Esophagus (tissue), 2 donors: ENCODE data around the gene NUDT2. TPM values are rescaled to one million over a fixed set of nuclear protein-coding genes. Genes with fewer than 3 reads are reported as not detected.

Source experiments
- H3K27ac ChIP-seq, 2 donors: one replicate each; pipeline ENCODE4 v1.5.1; 2013; ENCODE audit warnings: low read depth in 2 of 2, mild to moderate bottlenecking in 2 of 2, inconsistent platforms in 1 of 2, low read length in 1 of 2, moderate library complexity in 1 of 2
- H3K27me3 ChIP-seq, 2 donors: one replicate each; pipeline ENCODE4 v1.6.1; 2013; ENCODE audit warnings: low read length in 2 of 2, control low read depth in 1 of 2, mild to moderate bottlenecking in 1 of 2; ENCODE audit not compliant: insufficient read depth in 2 of 2, control insufficient read depth in 1 of 2
- H3K36me3 ChIP-seq, 2 donors: one replicate each; pipeline ENCODE4 v1.6.1; 2013; ENCODE audit warnings: low read length in 1 of 2; ENCODE audit not compliant: control insufficient read depth in 2 of 2, insufficient read depth in 2 of 2
- H3K4me1 ChIP-seq, 2 donors: one replicate each; pipeline ENCODE4 v1.6.1; 2013; ENCODE audit warnings: low read length in 1 of 2; ENCODE audit not compliant: control insufficient read depth in 2 of 2, insufficient read depth in 2 of 2
- H3K4me3 ChIP-seq, 2 donors: one replicate each; pipeline ENCODE4 v1.5.1; 2013; ENCODE audit warnings: low read length in 2 of 2, mild to moderate bottlenecking in 2 of 2, low read depth in 1 of 2, moderate library complexity in 1 of 2
- H3K9me3 ChIP-seq, 2 donors: one replicate each; pipeline ENCODE4 v1.6.1; 2013; ENCODE audit warnings: mild to moderate bottlenecking in 2 of 2, low read depth in 1 of 2, low read length in 1 of 2, moderate library complexity in 1 of 2; ENCODE audit not compliant: control insufficient read depth in 2 of 2, insufficient read depth in 1 of 2
- WGBS, 2 donors: extraction: QIAGEN DNeasy Blood & Tissue Kit; methylation state at CpG; one replicate each; pipeline ENCODE4 v1.1.7; 2013; 5-methylcytosine and 5-hydroxymethylcytosine counted together
- polyA plus RNA-seq, 2 donors: library from polyadenylated mRNA; stranded (reverse); fragments of 200-250 nt; gene quantifications; one replicate each; pipeline ENCODE4 v1.2.3, GENCODE V29; 2013
- donor health status: healthy with polysubstance abuse.
- donor health status: Bipolar disorder and iron deficiency.

The NUDT2 gene
- polyA plus RNA-seq, 2 donors = 17.3 to 35.2 TPM

- Histone ChIP-seq H3K4me1 (peaks cover 12 to 16% of the 10 kb centered on the region in 2 donors), H3K4me3 (peak overlapping the region; percentile 35 to 55), H3K9me3 (no peaks in the 10 kb centered on the region), H3K27ac (peak overlapping the region in 1 of 2 donors; percentile 43), H3K27me3 (no peaks in the 10 kb centered on the region), H3K36me3 (no peaks in the 10 kb centered on the region)
- 25 to 30% methylated on average over 16 to 17 of the region's 17 CpGs for WGBS, 2 donors
Observed at GRCh38 chr9:34381323-34381722, 52.0 kb downstream of the NUDT2 start.

GRCh38 chr9:34382054-34382453, 52.7 kb downstream of the NUDT2 start:
- H3K27ac ChIP-seq = no peak overlapping the region
- WGBS, 2 donors = 82 to 90% methylated on average over 5 of the region's 5 CpGs
- no peaks in the 10 kb centered on the region for H3K9me3 ChIP-seq
- no peaks in the 10 kb centered on the region for H3K36me3 ChIP-seq
- H3K4me3 ChIP-seq = no peak overlapping the region
- H3K27me3 ChIP-seq = no peaks in the 10 kb centered on the region
- peaks cover 12 to 16% of the 10 kb centered on the region in 2 donors for H3K4me1 ChIP-seq

DNA sequence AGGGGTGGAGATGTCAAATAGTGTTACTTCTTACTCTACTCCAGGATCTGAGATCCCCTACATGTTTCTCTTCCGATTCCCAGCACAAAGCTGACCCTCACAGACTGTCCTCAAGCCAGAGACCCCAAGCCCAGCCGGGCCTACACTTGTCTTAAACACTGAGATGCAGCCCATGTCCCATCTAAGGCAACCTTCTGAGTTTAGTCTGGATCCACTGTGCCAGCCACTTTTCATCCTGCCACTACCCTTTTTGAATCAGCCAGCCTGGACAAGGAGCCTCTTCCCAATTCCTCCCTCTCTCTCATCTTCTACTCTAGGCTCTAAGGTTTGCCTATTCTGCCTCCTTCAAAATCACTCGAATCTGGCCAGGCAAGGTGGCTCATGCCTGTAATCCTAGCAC, 53.5 kb downstream of the NUDT2 start:
- H3K9me3 ChIP-seq = no peaks in the 10 kb centered on the region
- no peak overlapping the region for H3K27ac ChIP-seq
- peaks cover 12 to 16% of the 10 kb centered on the region in 2 donors for H3K4me1 ChIP-seq
- H3K4me3 ChIP-seq = no peak overlapping the region
- H3K36me3 ChIP-seq = no peaks in the 10 kb centered on the region
- H3K27me3 ChIP-seq = no peaks in the 10 kb centered on the region
- 88 to 93% methylated on average over 3 of the region's 3 CpGs for WGBS, 2 donors

GRCh38 chr9:34383904-34384303, 54.5 kb downstream of the NUDT2 start:
- no peaks in the 10 kb centered on the region for H3K36me3 ChIP-seq
- H3K4me1 ChIP-seq = peaks cover 12 to 16% of the 10 kb centered on the region in 2 donors
- no peaks in the 10 kb centered on the region for H3K27me3 ChIP-seq
- WGBS, 2 donors = 86 to 90% methylated on average over 4 of the region's 4 CpGs
- no peak overlapping the region for H3K4me3 ChIP-seq
- H3K27ac ChIP-seq = no peak overlapping the region
- H3K9me3 ChIP-seq = no peaks in the 10 kb centered on the region

- H3K4me3 ChIP-seq = no peak overlapping the region
- peaks cover 12 to 16% of the 10 kb centered on the region in 2 donors for H3K4me1 ChIP-seq
- no peaks in the 10 kb centered on the region for H3K27me3 ChIP-seq
- no peaks in the 10 kb centered on the region for H3K36me3 ChIP-seq
- H3K27ac ChIP-seq = no peak overlapping the region
- 79 to 80% methylated on average over 7 of the region's 7 CpGs for WGBS, 2 donors
- no peaks in the 10 kb centered on the region for H3K9me3 ChIP-seq
Observed at GRCh38 chr9:34384368-34385165, 55.2 kb downstream of the NUDT2 start.

DNA sequence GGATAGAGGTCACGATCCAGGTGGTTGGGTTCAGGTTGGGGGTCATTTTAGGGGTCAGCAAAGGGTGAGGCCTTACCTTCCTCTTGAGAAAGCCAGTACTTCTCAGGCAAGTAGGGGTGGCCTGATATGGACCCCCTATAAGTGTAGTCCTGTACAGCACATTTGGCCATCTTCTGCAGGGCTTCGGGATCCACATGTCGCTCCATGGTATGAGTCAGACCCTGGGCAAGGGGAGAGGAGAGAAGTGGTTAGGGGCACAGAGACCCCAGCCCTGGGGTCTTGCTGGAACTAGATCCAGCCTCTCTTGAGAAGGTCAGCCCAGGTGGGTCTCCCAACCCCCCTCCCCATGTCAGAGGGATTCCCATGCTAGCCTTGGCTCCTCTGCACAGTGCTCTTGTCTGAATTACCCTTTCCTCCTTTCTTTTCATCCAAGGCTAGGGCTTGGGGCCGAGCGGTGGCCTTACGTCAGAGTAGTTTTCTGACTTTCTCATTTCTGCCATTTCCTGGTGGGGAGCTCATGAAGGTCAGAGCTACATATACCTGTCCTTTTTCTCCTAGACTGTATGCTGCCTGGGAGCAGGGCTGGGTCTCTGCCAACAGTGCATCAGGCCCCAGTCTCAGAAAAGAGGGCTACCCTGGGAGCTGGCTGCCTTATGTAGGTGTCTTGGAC, 56.3 kb downstream of the NUDT2 start:
- WGBS, 2 donors = 96 to 99% methylated on average over 6 of the region's 6 CpGs
- peaks cover 5 to 9% of the 10 kb centered on the region in 2 donors for H3K4me1 ChIP-seq
- H3K27me3 ChIP-seq = no peaks in the 10 kb centered on the region
- no peaks in the 10 kb centered on the region for H3K9me3 ChIP-seq
- no peak overlapping the region for H3K27ac ChIP-seq
- H3K4me3 ChIP-seq = no peak overlapping the region
- H3K36me3 ChIP-seq = no peaks in the 10 kb centered on the region

DNA sequence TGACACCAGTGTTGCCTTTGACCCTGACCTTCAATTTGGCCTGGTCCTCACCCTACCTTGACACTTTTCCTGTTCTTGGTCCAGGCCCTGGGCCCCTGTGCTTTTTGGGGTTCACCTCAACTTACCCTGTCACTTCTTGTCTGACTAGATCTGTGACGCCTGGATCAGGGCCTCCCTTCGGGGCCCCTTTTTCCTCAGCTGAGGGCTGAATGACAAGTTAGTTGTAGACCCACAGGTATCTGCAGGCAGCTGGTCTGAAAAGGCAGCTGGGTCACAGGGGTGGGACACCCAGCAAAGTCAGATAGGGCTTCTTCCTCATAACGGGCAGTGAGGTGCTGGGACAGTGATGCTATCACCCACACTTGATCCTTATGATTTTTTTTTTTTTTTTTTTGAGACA, 57.3 kb downstream of the NUDT2 start:
- 87 to 94% methylated on average over 3 of the region's 3 CpGs for WGBS, 2 donors
- no peak overlapping the region for H3K27ac ChIP-seq
- H3K36me3 ChIP-seq = no peaks in the 10 kb centered on the region
- H3K9me3 ChIP-seq = no peaks in the 10 kb centered on the region
- H3K4me1 ChIP-seq = peaks cover 0 to 2% of the 10 kb centered on the region in 2 donors
- no peak overlapping the region for H3K4me3 ChIP-seq
- no peaks in the 10 kb centered on the region for H3K27me3 ChIP-seq

DNA sequence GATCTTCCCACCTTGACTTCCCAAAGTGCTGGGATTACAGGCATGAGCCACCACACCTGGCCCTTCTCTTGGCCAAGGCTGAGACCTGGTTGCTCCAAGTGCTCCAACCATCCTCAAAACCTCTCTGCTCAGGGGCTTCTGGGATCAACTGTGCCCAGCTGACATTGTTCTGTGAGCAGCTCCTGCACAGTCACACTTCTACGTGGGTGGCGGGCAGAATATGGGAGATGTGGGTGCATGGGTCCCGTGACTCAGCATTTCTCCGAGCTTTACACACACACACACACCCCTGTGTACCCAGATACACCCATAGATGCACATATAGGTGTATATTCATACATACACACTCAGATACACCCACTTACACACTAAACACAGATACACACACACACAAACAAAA, 57.9 kb downstream of the NUDT2 start:
- 85 to 87% methylated on average over 4 of the region's 4 CpGs for WGBS, 2 donors
- Histone ChIP-seq H3K4me1 (peaks cover 0 to 2% of the 10 kb centered on the region in 2 donors), H3K36me3 (no peaks in the 10 kb centered on the region), H3K27me3 (no peaks in the 10 kb centered on the region), H3K27ac (no peak overlapping the region), H3K9me3 (no peaks in the 10 kb centered on the region), H3K4me3 (no peak overlapping the region)

GRCh38 chr9:34392511-34392910, 63.1 kb downstream of the NUDT2 start:
- Histone ChIP-seq H3K4me3 (no peak overlapping the region), H3K36me3 (peaks cover 0 to 2% of the 10 kb centered on the region in 2 donors), H3K9me3 (no peaks in the 10 kb centered on the region), H3K27me3 (no peaks in the 10 kb centered on the region), H3K27ac (no peak overlapping the region), H3K4me1 (no peaks in the 10 kb centered on the region)
- WGBS, 2 donors = 61 to 67% methylated on average over 1 of the region's 1 CpG
